Superior temporal gyrus (tissue), 1 donor: Measurements from ENCODE around the gene APOOL.
"Not testable (repeated sequence)": the region's sequence is repeated elsewhere in the genome, so short reads cannot be mapped to it uniquely, and the experiment has no call there.

Experiments used
- DNase-seq: peaks from one replicate; pipeline ENCODE4 v3.0.0-alpha.2; 2016; ENCODE audit errors: extremely low spot score

APOOL gene

GRCh38 chrX:85003655-85004244, at the start of gene APOOL:
Gene APOOL, plus strand, starts transcription at chrX:85003877. Its CDS starts 36 bp downstream, at chrX:85003913.
- DNase-seq = peak; percentile 86

DNA sequence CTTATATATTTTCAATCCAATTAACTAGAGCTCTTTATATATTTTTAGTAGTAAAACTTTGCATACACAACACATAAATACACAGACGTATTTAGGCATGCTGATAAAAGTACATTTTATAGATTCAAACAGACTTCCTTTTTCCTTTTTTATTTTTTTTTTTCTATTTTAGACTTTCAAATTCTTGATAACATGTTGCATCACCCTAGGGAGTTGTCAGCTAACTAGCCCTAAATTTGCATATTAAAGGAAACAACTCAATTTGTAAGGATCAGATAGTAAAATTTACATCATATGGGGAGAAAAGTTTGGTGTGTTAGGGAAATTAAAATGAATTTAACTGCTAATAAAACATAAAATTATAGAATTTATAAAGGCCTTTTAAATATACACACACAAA, 47.4 kb upstream of the APOOL start:
- no peak for DNase-seq

GRCh38 chrX:84974803-84975202, 28.9 kb upstream of the APOOL start:
- no peak for DNase-seq

GRCh38 chrX:84991739-84992138, 11.9 kb upstream of the APOOL start:
- DNase-seq = not testable (repeated sequence)

GRCh38 chrX:84993150-84993549, 10.5 kb upstream of the APOOL start:
- DNase-seq = no peak

DNA sequence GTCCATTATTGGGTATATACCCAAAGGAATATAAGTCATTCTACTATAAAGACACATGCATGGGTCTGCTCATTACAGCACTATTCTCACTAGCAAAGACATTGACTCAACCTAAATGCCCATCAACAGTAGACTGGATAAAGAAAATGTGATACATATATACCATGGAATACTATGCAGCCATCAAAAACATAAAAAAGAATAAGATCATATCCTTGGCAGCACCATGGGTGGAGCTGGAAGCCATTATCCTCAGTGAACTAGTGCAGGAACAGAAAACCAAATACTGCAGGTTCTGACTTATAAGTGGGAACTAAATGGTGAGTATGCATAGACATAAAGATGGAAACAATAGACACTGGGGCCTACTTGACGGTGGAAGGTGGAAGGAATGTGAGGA, 2.3 kb upstream of the APOOL start:
- DNase-seq = no peak

GRCh38 chrX:85004255-85004654, 578 bp downstream of the APOOL start:
- peak; percentile 12 for DNase-seq

- DNase-seq = no peak
Measured at GRCh38 chrX:85012098-85012497, 8.4 kb downstream of the APOOL start.

- not testable (repeated sequence) for DNase-seq
Measured at GRCh38 chrX:85015351-85015750, 11.7 kb downstream of the APOOL start.

- DNase-seq = no peak
Measured at GRCh38 chrX:85017721-85018120, 14.0 kb downstream of the APOOL start.

GRCh38 chrX:85018471-85018870, 14.8 kb downstream of the APOOL start:
- DNase-seq = no peak

GRCh38 chrX:85020216-85020615, 16.5 kb downstream of the APOOL start:
- DNase-seq = no peak

- no peak for DNase-seq
Measured at GRCh38 chrX:85024044-85024443, 20.4 kb downstream of the APOOL start.

DNA sequence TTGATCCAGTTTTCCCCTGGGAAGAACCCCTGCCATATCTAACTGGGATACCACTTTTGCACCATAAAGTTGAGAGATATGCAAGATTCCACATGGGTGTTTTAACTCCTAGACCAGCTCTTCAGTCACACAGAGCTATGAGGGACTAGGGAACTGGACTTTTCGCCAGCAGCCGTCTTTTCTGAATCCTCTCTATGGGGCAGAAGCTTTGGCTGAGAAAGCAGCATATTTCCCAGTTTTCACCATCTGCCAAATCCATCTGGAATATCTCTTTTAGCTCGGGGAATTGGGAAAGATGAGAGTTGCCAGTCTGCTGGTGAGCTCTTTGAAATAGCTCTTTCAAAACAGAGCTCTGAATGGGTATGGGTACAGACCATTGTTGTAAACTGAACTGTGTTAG, 20.9 kb downstream of the APOOL start:
- peak; percentile 7 for DNase-seq

DNA sequence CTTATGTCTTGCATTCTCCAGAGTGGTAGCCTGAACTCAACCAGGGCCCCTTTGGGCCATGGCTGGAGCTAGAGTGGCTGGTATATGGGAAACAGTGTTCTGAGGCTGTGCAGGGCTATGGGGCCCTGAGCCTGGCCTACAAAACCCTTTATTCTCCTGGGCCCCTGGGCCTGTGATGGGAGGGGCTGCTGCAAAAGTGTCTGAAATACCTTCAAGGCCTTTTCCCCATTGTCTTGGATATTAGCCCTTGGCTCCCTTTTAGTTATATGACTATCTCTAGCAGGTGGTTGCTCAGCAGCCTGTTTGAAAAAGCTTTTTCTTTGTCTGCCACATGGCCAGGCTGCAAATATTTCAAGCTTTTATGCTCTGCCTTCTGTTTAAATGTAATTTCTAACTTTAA, 22.5 kb downstream of the APOOL start:
- DNase-seq = no peak

- DNase-seq = no peak
Measured at GRCh38 chrX:85029043-85029442, 25.4 kb downstream of the APOOL start.

DNA sequence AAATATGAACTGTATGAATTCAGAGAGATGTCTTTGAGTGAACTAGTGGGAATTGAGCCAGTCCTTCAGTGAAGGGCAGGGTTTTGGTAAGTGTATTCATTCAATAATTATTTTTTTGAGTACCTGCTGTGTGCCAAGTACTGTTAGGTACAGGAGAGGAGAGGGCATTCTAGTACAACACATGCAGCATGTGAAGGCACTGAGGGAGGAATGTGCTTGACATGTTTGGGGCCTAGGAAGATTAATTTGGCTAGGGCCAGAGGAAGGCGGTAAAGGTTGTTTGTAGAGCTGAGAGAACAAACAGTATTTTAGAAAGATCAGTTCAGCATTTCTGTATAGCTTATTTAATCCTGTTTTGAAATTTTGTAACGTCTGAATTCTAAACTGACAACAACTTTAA, 27.8 kb downstream of the APOOL start:
- no peak for DNase-seq

GRCh38 chrX:85037114-85037513, 33.4 kb downstream of the APOOL start:
- DNase-seq = no peak

- peak; percentile 7 for DNase-seq
Measured at GRCh38 chrX:85051627-85052026, 48.0 kb downstream of the APOOL start.

GRCh38 chrX:85052205-85052604, 48.5 kb downstream of the APOOL start:
- peak; percentile 6 for DNase-seq

GRCh38 chrX:85052636-85053343, 49.1 kb downstream of the APOOL start:
- DNase-seq = peak; percentile 26

- DNase-seq = no peak
Measured at GRCh38 chrX:85065512-85066198, 62.0 kb downstream of the APOOL start.

DNA sequence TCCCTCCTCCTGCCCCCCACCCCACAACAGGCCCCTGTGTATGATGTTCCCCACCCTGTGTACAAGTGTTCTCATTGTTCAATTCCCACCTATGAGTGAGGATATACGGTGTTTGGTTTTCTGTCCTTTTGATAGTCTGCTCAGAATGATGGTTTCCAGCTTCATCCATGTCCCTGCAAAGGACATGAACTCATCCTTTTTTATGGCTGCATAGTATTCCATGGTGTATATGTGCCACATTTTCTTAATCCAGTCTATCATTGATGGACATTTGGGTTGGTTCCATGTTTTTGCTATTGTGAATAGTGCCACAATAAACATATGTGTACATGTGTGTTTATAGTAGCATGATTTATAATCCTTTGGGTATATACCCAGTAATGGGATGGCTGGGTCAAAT, 73.6 kb downstream of the APOOL start:
- DNase-seq = not testable (repeated sequence)
